ENCODE measurements around the gene LY6G5C. TPM values are rescaled to one million over a fixed set of nuclear protein-coding genes. Genes with fewer than 3 reads are reported as not detected.

Gene LY6G5C
- total RNA-seq, 3 donors from 2014 or later: 1.7 to 4.2 (median 2.1) TPM

DNA sequence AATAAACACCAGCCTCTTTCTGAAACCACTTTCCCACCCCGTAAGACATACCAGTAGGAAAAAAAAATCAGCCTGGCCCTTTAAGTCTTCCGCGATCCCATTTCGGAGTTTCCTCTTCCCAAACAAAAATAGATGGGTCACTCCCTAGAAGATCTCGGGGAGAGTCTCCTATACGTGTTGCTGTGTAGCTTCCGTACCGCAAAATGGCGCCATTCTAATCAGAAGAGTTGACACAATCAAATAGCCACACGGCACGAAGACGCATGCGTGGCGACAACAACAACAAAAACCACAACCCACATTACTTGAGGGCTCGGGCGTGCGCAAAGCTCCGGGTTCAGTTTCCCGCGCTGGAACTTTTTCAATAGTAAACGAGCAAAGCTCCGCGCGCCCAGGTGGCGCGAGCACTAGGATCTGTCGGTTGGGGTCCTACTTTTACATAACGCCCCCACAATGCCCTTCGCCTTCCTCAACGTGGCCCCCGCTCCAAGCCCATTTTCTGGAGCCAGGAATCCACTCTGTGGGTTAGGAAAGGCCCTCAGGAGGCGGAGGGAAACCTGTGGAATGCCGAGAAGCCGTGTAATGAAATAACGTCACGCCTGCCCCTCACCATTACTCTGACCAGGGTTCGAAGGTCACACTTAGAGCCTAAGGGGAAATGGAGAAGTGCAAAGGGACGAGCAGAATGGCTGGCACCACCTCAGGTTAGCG, 15.9 kb downstream of the LY6G5C start, which contains the start of gene GPANK1:
Gene GPANK1 (minus strand): TSS at position 208 of the 711 bp plus-strand sequence. CDS start 519 bp downstream, outside the sequence.
- intact Hi-C loops (cut with DNase I, micrococcal nuclease): no loop called here
- H3K4me1 ChIP-seq (ENCODE audit: low read depth): peaks cover 27% of the 10 kb centered on the region
- peak; percentile 73 for ATAC-seq
- peak; percentile 90 to 96 (median 94) for DNase-seq
- peak within 1 kb of the TSS; percentile 81 for H3K4me3 ChIP-seq
- TF ChIP-seq, protein P1, sequence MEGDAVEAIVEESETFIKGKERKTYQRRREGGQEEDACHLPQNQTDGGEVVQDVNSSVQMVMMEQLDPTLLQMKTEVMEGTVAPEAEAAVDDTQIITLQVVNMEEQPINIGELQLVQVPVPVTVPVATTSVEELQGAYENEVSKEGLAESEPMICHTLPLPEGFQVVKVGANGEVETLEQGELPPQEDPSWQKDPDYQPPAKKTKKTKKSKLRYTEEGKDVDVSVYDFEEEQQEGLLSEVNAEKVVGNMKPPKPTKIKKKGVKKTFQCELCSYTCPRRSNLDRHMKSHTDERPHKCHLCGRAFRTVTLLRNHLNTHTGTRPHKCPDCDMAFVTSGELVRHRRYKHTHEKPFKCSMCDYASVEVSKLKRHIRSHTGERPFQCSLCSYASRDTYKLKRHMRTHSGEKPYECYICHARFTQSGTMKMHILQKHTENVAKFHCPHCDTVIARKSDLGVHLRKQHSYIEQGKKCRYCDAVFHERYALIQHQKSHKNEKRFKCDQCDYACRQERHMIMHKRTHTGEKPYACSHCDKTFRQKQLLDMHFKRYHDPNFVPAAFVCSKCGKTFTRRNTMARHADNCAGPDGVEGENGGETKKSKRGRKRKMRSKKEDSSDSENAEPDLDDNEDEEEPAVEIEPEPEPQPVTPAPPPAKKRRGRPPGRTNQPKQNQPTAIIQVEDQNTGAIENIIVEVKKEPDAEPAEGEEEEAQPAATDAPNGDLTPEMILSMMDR (IDR thresholded peaks at IDR 0.05): no peak
- H3K36me3 ChIP-seq (ENCODE audit: low read depth): peaks cover 10% of the 10 kb centered on the region
- no peaks in the 10 kb centered on the region for H3K9me3 ChIP-seq

DNA sequence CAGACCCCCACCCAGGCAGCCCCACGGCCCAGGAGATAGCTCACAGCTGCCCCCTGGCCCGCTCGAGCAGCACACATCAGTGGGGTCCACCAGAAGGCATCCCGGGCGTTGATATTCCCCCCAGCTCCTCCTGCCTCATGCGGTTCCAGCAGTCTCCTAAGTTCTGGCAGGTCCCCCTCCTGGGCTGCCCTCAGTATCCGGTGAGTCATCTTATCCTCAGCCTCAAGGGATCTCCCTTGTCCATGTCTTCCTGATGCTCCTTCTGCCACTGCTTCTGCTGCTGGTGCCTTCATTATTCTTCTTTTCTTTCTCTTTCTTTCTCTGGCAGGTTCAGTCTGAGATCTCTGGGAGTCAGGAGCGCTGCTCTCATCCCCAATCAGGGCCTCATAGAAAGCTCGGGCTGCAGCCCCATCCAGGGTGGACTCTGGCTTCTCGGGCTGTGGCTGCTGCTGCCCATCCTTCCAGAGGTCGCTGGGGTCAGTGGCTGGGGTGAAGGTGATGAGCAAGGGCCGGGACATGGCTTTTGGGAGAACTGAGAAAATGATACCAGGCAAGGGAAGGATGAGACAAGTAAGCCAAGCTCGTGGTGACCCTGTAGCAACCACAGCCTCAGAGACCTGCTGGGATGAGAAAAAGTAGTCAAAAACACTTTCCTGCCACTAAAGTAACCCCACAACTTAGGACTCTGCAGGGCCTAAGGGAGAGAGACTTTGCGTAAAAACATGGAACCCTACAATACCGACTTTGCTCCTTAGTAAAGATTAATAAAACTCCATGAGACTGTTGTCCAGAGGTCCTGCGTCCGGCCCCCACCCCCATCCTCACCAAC, 16.7 kb downstream of the LY6G5C start:
- no peaks in the 10 kb centered on the region for H3K9me3 ChIP-seq
- DNase-seq (peak in 2 of 3 donors; percentile 28 to 49), ATAC-seq (no peak)
- TF ChIP-seq, protein P1 (IDR thresholded peaks at IDR 0.05): no peak
- peak overlapping the region; percentile 81 for H3K4me3 ChIP-seq
- peaks cover 34% of the 10 kb centered on the region for H3K4me1 ChIP-seq (ENCODE audit: low read depth)
- H3K36me3 ChIP-seq (ENCODE audit: low read depth): peaks cover 5% of the 10 kb centered on the region
- intact Hi-C loops (cut with DNase I, micrococcal nuclease): no loop called here

GRCh38 chr6:31663126-31663960, 17.5 kb downstream of the LY6G5C start:
- DNase-seq: no peak

DNA sequence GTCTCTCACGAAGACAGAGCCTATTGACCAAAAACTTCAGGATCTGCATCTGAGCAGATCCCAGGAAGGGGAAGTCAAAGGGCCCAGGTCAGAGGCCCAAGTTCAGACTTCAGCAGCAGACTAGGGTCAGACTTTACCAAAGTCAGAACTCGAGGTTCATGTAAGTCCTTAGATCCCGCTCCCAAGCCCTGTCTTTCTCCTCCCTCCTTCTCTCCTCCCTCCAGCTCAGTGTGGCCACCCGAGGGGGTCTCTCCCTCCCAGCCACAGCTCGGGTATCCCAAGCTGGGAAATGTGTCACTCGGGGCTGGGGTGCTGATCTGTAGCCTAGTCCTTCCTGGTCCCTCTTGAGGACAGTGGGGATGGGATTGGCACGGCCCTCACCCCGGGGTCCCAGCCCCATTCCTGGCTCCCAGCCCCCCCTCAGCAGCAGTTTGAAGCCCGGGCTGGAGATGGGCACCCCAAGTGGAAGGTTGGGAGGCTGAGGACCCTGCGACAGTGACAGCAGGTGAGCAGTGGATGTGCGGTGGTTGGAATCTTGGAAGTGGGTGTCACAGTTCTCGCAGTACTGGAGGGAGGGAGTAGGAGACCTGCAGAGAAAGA, 18.6 kb downstream of the LY6G5C start:
- DNase-seq: no peak
- Histone ChIP-seq H3K4me3 (no peak overlapping the region), H3K36me3 (ENCODE audit: low read depth) (no peaks in the 10 kb centered on the region), H3K4me1 (ENCODE audit: low read depth) (peaks cover 45% of the 10 kb centered on the region), H3K9me3 (no peaks in the 10 kb centered on the region)
- intact Hi-C loops (cut with DNase I, micrococcal nuclease): no loop called here
- TF ChIP-seq, protein P1 (IDR thresholded peaks at IDR 0.05): no peak
- no peak for ATAC-seq

More at GRCh38 chr6:31663126-31663960, 17.5 kb downstream of the LY6G5C start:
- no peak overlapping the region for H3K4me3 ChIP-seq
- intact Hi-C loops (cut with DNase I, micrococcal nuclease): no loop called here
- no peaks in the 10 kb centered on the region for H3K36me3 ChIP-seq (ENCODE audit: low read depth)
- TF ChIP-seq, protein P1 (IDR thresholded peaks at IDR 0.05): no peak
- H3K9me3 ChIP-seq: no peaks in the 10 kb centered on the region
- peaks cover 42% of the 10 kb centered on the region for H3K4me1 ChIP-seq (ENCODE audit: low read depth)
- no peak for ATAC-seq
